BLaER1 treated with 17β-estradiol and CSF1 and Interleukin-3, amounts not matched to agents 10 nM and 100 nM (cell line): ENCODE measurements around the gene TMEM236.

Experiments used
- H3K27ac ChIP-seq, 11 experiments: shearing (Covaris generic); formaldehyde crosslinking; 2 replicates each; pipeline ENCODE4 v1.8.1; 2022
- H3K27me3 ChIP-seq, 11 experiments: shearing (Covaris generic); formaldehyde crosslinking; 2 replicates each; pipeline ENCODE4 v1.8.1; 2022
- H3K36me3 ChIP-seq, 11 experiments: shearing (Covaris generic); formaldehyde crosslinking; 2 replicates each; pipeline ENCODE4 v1.8.1; 2022
- H3K4me1 ChIP-seq, 10 experiments: shearing (Covaris generic); formaldehyde crosslinking; 2 replicates each; pipeline ENCODE4 v1.8.1; 2022
- H3K4me2 ChIP-seq, 11 experiments: shearing (Covaris generic); formaldehyde crosslinking; 2 replicates each; pipeline ENCODE4 v1.8.1; 2022
- H3K4me3 ChIP-seq, 10 experiments: shearing (Covaris generic); formaldehyde crosslinking; 2 replicates each; pipeline ENCODE4 v1.8.1; 2022
- H3K9ac ChIP-seq, 11 experiments: shearing (Covaris generic); formaldehyde crosslinking; 2 replicates each; pipeline ENCODE4 v1.8.1; 2022
- H3K9me3 ChIP-seq, 11 experiments: shearing (Covaris generic); formaldehyde crosslinking; replicated peaks in 1 of 11; 2 replicates each; pipeline ENCODE4 v1.8.1; 2022
- H4K20me1 ChIP-seq, 11 experiments: shearing (Covaris generic); formaldehyde crosslinking; 2 replicates each; pipeline ENCODE4 v1.8.1; 2022
- Cebpa-rat ChIP-seq, 11 experiments: shearing (Covaris generic); IDR thresholded peaks; 2 replicates each; pipeline ENCODE4 v1.8.1; 2022

TMEM236 gene

DNA sequence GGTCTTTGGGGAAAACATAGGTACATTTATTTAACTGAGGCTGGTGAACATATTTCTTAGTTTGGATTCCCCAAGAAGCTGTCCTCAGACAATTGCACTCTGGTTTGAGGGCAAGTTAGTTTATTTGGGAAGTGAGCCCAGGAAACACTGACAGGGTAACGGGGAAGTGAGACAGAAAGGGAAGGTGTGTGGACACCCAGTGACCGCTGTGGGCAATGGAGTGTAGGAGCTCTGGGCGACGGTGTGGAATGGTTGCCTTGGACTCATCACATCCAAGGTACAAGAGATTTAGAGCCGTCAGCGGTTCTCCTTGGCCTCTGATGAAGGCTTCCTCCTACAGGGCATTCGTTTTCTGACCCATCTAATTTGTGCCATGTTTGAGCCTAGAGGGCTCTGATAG, 64.2 kb downstream of the TMEM236 start:
- peak overlapping the region in 5 of 11 experiments; percentile 12 to 98 (median 60); a peak in 9 of 22 replicates for H3K4me2 ChIP-seq
- H3K27ac ChIP-seq, result peak overlapping the region in 2 of 11 experiments; percentile 13 to 18; a peak in 2 of 22 replicates
- H3K27me3 ChIP-seq, result no peaks in the 10 kb centered on the region
- H3K9me3 ChIP-seq, result no peaks in the 10 kb centered on the region
- H3K4me3 ChIP-seq, result no peak overlapping the region
- no peak for TF ChIP-seq Cebpa-rat (IDR thresholded peaks at IDR 0.05)
- peaks cover 0 to 100% (median 0%) of the 10 kb centered on the region in 11 experiments; a peak in 4 of 22 replicates for H4K20me1 ChIP-seq
- H3K36me3 ChIP-seq, result peaks cover 0 to 80% (median 0%) of the 10 kb centered on the region in 11 experiments; a peak in 4 of 22 replicates
- peaks cover 0 to 99% (median 4%) of the 10 kb centered on the region in 10 experiments; a peak in 8 of 20 replicates for H3K4me1 ChIP-seq
- no peak overlapping the region for H3K9ac ChIP-seq

DNA sequence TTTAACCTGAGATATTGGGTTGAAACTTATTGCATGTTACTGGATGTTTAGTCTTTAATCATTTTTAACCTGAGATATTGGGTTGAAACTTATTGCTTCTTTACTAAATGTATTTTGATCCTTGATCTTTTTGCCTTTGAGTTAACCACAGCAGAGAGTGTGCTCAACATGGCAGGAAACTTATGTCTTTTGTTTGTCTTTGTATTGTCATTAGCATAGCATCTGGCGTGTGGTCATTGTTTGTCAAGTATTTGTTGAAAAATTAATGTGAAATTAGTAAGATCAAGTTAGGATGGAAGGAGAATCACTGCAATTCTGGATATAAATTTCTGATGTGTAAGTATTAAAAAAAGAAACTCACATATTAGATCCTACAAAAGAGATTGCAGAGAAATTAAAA, 65.3 kb downstream of the TMEM236 start:
- Histone ChIP-seq H3K36me3 (peaks cover 0 to 72% (median 0%) of the 10 kb centered on the region in 11 experiments; a peak in 4 of 22 replicates), H3K9ac (no peak overlapping the region), H3K9me3 (no peaks in the 10 kb centered on the region), H3K4me3 (no peak overlapping the region), H3K4me1 (peaks cover 0 to 99% (median 4%) of the 10 kb centered on the region in 10 experiments; a peak in 8 of 20 replicates), H4K20me1 (peaks cover 0 to 100% (median 0%) of the 10 kb centered on the region in 11 experiments; a peak in 4 of 22 replicates), H3K4me2 (peak overlapping the region in 2 of 11 experiments; percentile 93 to 98; a peak in 3 of 22 replicates), H3K27ac (no peak overlapping the region), H3K27me3 (no peaks in the 10 kb centered on the region)
- TF ChIP-seq Cebpa-rat (IDR thresholded peaks at IDR 0.05), result no peak

DNA sequence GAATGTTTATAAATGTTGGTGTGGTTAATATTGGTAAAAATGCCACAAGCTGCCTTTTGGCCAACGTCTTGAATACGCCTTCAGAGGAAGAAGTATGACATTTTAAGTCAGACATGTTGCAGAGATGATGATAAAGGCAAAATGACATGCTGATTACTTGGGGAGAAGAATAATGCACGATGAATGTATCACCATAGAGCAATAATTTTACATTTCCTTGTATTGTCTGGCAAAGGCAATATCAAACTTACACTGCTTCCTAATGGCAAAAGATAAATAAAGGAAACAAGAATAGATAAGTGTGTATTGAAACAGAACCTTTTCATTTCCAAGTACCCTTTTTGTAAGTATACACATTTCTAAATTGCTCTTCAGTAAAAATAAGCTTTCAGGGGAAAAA, 65.8 kb downstream of the TMEM236 start:
- Histone ChIP-seq H3K4me1 (peaks cover 0 to 99% (median 4%) of the 10 kb centered on the region in 10 experiments; a peak in 8 of 20 replicates), H3K36me3 (peaks cover 0 to 72% (median 0%) of the 10 kb centered on the region in 11 experiments; a peak in 4 of 22 replicates)

DNA sequence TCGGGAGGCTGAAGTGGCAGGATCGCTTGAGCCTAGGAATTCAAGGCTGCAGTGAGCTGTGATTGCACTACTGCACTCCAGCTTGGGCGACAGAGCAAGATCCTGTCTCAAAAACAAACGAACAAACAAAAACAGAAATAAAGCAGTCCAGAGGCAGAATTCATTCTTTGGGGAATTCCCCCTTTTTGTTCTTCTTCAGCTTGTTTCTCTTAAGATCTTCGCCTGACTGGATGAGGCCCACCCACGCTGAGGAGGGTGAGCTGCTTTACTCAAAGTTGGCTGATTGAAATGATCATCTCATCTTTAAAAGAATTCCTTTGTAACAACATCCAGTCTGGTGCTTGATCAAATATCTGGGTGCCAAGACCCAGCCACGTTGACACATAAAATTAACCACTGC, 67.8 kb downstream of the TMEM236 start:
- no peak overlapping the region for H3K4me3 ChIP-seq
- H3K4me1 ChIP-seq, result peaks cover 0 to 85% (median 4%) of the 10 kb centered on the region in 10 experiments; a peak in 8 of 20 replicates
- TF ChIP-seq Cebpa-rat (IDR thresholded peaks at IDR 0.05), result no peak
- H3K9me3 ChIP-seq, result no peaks in the 10 kb centered on the region
- peaks cover 0 to 100% (median 0%) of the 10 kb centered on the region in 11 experiments; a peak in 4 of 22 replicates for H4K20me1 ChIP-seq
- peak overlapping the region in 3 of 11 experiments; percentile 48 to 98 (median 93); a peak in 6 of 22 replicates for H3K4me2 ChIP-seq
- no peaks in the 10 kb centered on the region for H3K27me3 ChIP-seq
- peaks cover 0 to 75% (median 0%) of the 10 kb centered on the region in 11 experiments; a peak in 4 of 22 replicates for H3K36me3 ChIP-seq
- peak overlapping the region in 1 of 11 experiments; percentile 8; a peak in 1 of 22 replicates for H3K9ac ChIP-seq
- H3K27ac ChIP-seq, result peak overlapping the region in 1 of 11 experiments; percentile 1; a peak in 1 of 22 replicates

More for the DNA sequence above, 65.8 kb downstream of the TMEM236 start:
- H3K27me3 ChIP-seq, result no peaks in the 10 kb centered on the region
- no peak overlapping the region for H3K9ac ChIP-seq
- peak overlapping the region in 2 of 11 experiments; percentile 93 to 98; a peak in 3 of 22 replicates for H3K4me2 ChIP-seq
- peaks cover 0 to 100% (median 0%) of the 10 kb centered on the region in 11 experiments; a peak in 4 of 22 replicates for H4K20me1 ChIP-seq
- H3K27ac ChIP-seq, result no peak overlapping the region
- TF ChIP-seq Cebpa-rat (IDR thresholded peaks at IDR 0.05), result no peak
- H3K4me3 ChIP-seq, result no peak overlapping the region
- no peaks in the 10 kb centered on the region for H3K9me3 ChIP-seq

DNA sequence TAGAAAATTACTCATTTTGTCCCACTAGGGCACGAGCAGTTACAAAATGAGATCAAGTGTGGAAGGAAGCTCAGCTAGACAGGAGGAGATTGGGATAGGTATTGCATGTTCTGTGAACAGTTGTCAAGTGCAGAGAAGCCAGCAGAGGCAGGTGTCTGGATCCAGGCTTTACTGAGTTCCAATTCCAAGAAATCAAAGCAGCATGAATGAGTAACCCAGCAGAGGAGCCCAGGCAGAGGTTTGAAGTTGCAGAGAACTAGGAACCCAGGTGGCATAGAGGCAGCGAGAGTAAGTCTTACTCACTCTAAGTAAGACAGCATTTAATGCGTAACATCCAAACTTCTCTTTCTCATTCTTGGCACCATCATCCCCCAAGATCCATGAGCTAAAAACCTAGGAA, 68.9 kb downstream of the TMEM236 start:
- TF ChIP-seq Cebpa-rat (IDR thresholded peaks at IDR 0.05), result no peak
- H3K4me3 ChIP-seq, result no peak overlapping the region
- H3K27me3 ChIP-seq, result no peaks in the 10 kb centered on the region
- H3K4me2 ChIP-seq, result peak overlapping the region in 3 of 11 experiments; percentile 54 to 98 (median 93); a peak in 5 of 22 replicates
- peaks cover 0 to 74% (median 2%) of the 10 kb centered on the region in 10 experiments; a peak in 8 of 20 replicates for H3K4me1 ChIP-seq
- no peak overlapping the region for H3K9ac ChIP-seq
- H3K36me3 ChIP-seq, result peaks cover 0 to 75% (median 0%) of the 10 kb centered on the region in 11 experiments; a peak in 4 of 22 replicates
- no peak overlapping the region for H3K27ac ChIP-seq
- peaks cover 0 to 100% (median 0%) of the 10 kb centered on the region in 11 experiments; a peak in 4 of 22 replicates for H4K20me1 ChIP-seq
- no peaks in the 10 kb centered on the region for H3K9me3 ChIP-seq

DNA sequence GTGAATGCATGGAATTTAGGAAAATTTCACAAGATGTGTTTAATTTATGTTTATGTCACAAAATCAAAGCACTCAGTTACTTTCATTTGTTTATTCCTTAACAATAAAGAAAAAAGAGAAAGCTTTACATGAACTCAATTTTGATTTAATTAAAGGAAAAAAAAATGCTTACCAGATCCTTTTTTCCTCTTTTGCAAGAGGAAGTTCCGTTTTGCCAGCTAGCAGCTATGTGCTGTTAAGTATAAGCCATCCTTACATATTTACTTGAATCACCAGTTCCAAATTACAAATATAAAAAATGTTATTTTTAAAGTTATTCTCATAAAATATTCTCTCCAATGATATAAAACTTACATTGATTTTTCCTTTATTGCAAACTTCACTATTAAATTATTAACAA, 69.9 kb downstream of the TMEM236 start:
- H3K27me3 ChIP-seq, result no peaks in the 10 kb centered on the region
- peaks cover 0 to 71% (median 0%) of the 10 kb centered on the region in 10 experiments; a peak in 7 of 20 replicates for H3K4me1 ChIP-seq
- peaks cover 0 to 100% (median 0%) of the 10 kb centered on the region in 11 experiments; a peak in 3 of 22 replicates for H4K20me1 ChIP-seq
- H3K4me2 ChIP-seq, result peak overlapping the region in 4 of 11 experiments; percentile 2 to 98 (median 74); a peak in 7 of 22 replicates
- no peak overlapping the region for H3K9ac ChIP-seq
- H3K36me3 ChIP-seq, result peaks cover 0 to 75% (median 0%) of the 10 kb centered on the region in 11 experiments; a peak in 5 of 22 replicates
- TF ChIP-seq Cebpa-rat (IDR thresholded peaks at IDR 0.05), result no peak
- H3K27ac ChIP-seq, result 0 out of 22 replicates have a peak overlapping the region, but pooled peaks of 1 of the 11 experiments have one; percentile 41
- H3K4me3 ChIP-seq, result no peak overlapping the region
- H3K9me3 ChIP-seq, result peaks cover 0 to 8% (median 0%) of the 10 kb centered on the region in 11 experiments; a peak in 1 of 22 replicates

DNA sequence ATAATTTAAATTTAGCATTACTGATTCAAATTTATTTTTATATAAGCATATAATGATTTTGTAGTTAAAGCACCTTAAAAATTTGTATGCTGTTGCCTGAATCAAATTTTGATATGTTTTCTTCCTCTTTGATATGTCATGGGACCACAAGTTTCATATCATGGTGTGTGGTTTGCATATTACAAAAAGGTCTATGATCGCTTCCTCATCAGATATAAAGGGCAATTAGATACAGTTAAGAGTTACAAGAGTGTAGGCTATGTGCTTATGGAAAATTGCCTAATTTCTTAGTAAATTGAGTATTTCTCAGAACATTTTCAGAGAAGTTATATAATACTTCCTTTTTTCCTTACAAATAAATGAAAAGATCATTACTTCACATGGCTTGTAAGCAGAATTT, 79.3 kb downstream of the TMEM236 start:
- peaks cover 0 to 75% (median 2%) of the 10 kb centered on the region in 10 experiments; a peak in 9 of 20 replicates for H3K4me1 ChIP-seq
- peaks cover 0 to 79% (median 0%) of the 10 kb centered on the region in 11 experiments; a peak in 2 of 22 replicates for H4K20me1 ChIP-seq
- peaks cover 0 to 96% (median 0%) of the 10 kb centered on the region in 11 experiments; a peak in 6 of 22 replicates for H3K36me3 ChIP-seq
- peak overlapping the region in 4 of 11 experiments; percentile 7 to 69 (median 60); a peak in 5 of 22 replicates for H3K4me2 ChIP-seq
- H3K27me3 ChIP-seq, result no peaks in the 10 kb centered on the region
- no peak overlapping the region for H3K9ac ChIP-seq
- H3K27ac ChIP-seq, result peak overlapping the region in 2 of 11 experiments; percentile 35 to 36; a peak in 2 of 22 replicates
- H3K4me3 ChIP-seq, result no peak overlapping the region
- TF ChIP-seq Cebpa-rat (IDR thresholded peaks at IDR 0.05), result no peak
- H3K9me3 ChIP-seq, result peaks cover 0 to 21% (median 5%) of the 10 kb centered on the region in 11 experiments; a peak in 7 of 22 replicates

DNA sequence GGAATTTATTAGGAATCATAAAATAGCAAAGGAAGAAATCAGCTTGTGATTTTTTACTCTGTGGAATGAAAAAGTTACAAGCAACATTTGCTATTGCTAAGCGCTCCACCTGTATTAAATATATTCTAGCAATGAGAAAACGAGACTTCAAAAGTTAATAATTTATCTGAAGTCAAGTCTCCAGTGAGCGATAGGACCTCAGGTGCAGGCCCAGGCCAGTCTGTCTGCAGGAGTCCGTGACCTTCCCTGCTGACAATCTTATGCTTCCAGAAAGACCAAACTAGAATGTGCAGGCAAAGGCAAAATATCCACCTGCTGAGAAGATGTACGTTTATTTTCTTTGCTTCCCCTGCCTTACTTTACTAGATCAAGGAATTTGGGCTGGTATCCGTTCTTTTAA, 79.9 kb downstream of the TMEM236 start:
- Histone ChIP-seq H3K4me2 (no peak overlapping the region), H3K27ac (no peak overlapping the region; a peak in 1 of 22 replicates), H3K27me3 (no peaks in the 10 kb centered on the region), H3K9me3 (peaks cover 0 to 16% (median 5%) of the 10 kb centered on the region in 11 experiments; a peak in 6 of 22 replicates), H3K4me3 (no peak overlapping the region), H4K20me1 (peaks cover 0 to 79% (median 0%) of the 10 kb centered on the region in 11 experiments; a peak in 2 of 22 replicates), H3K9ac (no peak overlapping the region), H3K36me3 (peaks cover 0 to 96% (median 0%) of the 10 kb centered on the region in 11 experiments; a peak in 6 of 22 replicates), H3K4me1 (peaks cover 0 to 77% (median 6%) of the 10 kb centered on the region in 10 experiments; a peak in 13 of 20 replicates)
- no peak for TF ChIP-seq Cebpa-rat (IDR thresholded peaks at IDR 0.05)
